CD4-positive, alpha-beta T cell treated with Interleukin-4 for 4 hours (primary cell): ENCODE data around the gene EPN1.

ENCODE experiments used
- DNase-seq: peaks from one replicate; pipeline ENCODE4 v3.0.0-alpha.2; 2020

EPN1 gene

DNA sequence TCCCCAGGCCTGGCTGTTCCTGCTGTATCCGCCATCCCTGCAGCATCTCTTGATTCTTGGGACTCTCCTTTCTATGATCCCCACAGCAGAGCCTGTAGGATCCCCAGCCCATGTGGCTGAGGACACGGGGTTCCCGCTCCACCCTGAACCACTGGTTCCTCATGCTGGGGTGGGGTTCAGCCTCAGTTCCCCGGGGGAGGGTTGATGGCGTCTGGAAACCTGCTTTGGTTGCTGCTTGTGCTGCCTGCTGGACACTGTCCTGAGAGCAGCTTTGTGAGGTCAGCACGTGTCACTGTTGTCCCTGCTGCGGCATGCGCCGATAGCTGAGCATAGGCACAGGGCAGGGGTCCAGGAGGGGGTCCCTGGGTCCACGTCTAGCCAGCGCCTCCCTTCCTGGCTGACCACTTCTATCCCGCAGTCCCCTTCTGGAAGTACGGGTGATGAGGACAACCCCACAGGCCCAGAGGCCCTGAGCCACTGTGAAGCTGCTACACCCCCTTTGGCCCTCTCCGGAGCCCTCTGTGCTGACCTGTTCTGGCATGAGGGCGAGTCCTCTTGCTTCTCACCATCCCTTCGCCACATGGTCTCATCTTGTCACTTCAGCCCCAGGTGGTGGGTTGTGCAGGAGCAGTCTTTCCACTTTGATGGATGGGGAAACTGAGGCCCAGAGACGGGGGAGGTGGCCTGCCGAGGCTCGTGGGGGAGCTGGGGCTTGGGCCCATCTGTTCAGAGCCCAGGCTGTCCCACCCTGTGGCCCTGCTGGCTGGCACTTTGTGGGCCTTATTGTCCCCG, 5.5 kb downstream of the EPN1 start:
- no peak for DNase-seq

DNA sequence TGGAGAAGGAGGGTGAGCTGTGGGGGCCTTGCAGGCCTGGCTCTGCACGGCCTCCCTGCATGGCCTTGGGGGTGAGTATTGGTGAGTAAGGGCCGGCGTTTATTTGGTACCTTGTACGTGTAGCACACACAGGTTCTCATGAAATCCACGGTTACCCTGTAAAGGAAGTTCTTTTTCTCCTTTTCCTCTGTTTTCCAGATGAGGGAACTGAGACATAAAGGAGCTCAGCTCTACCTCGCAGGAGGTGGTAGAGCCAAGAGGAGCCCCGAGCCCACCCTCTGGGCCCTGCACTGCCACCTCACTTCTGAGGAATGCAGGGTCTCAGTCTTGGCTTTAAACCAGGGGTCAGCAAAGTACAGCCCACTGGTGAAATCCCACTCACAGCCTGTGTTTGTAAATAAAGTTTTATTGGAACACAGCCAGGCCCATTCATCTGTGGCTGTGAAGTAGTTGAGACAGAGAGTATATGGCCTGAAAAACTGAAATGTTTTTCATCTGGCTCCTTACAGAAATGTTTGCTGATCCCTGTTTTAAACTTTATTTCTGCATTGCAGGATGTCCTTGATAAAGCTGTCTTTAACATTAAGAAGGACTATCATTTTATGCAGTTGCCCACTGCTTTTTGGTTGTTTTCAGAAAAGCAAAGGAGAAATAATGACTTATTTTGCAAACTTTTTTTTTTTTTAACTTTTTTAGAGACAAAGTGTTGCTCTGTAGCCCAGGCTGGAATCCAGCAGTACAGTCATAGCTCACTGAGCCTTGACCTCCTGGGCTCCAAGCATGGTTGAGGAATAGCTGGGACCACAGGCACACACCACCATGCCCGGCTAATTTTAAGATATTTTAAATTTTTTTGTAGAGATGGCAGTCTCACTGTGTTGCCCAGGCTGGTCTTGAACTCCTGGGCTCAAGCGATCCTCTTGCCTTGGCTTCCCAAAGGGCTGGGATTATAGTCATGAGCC, 6.4 kb downstream of the EPN1 start:
- no peak for DNase-seq

DNA sequence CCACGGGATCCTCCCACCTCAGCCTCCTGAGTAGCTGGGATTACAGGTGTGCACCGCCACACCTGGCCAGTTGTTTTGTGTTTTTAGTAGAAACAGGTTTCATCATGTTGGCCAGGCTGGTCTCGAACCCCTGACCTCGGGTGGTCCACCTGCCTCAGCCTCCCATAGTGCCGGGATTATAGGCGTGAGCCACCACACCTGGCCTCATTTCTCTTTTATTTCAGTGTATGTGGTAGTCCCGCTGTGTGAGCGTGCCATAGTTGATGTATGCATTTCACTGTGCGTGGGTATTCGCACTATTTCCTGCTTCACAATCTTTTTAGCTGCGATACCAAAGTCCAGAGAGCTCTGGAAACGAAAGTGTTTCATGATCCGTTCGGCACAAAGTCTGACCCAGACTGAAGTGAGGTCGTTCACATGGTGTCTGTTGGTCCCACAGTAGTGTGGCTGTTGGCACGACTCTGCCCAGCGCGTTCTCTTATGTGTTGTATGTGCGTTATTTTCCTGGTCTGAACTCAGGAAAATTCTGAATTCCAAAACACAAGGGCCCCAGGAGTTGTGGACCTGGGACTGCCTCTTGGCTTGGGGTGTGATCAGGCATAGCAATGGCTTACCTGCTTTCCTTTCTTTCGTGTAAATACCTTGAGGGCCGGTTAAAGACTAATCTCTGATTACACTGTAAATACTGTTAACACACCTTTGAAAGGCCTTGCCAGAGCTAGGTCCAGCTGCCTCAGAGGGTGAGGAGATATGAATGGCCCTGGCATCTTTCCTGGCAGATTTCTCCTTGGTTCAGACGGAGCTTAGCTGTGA, 8.6 kb downstream of the EPN1 start:
- DNase-seq, result no peak

DNA sequence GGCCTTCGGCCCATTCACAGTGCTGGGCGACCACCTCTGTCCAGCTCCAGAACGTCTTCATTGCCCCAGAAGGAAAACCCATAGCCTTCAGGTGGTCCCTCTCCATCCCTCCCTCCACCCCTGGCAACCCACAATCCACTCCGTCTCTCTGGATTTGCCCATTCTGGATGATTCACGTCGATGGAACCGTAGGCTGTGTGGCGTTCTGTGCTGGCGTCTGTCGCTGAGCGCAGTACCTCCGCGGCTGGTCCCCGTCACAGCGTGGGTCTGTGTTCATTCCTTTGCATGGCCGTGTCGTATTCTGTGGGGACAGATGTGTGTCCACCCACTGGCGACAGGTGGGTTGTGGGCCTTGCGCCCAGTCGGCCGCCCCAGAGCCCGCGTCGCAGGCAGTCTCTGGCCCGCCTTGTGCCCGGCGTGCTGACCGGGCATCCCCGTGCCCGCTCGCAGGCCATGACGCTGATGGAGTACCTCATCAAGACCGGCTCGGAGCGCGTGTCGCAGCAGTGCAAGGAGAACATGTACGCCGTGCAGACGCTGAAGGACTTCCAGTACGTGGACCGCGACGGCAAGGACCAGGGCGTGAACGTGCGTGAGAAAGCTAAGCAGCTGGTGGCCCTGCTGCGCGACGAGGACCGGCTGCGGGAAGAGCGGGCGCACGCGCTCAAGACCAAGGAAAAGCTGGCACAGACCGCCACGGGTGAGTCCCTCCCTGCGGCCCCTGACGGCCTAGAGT, 10.1 kb downstream of the EPN1 start:
- no peak for DNase-seq

DNA sequence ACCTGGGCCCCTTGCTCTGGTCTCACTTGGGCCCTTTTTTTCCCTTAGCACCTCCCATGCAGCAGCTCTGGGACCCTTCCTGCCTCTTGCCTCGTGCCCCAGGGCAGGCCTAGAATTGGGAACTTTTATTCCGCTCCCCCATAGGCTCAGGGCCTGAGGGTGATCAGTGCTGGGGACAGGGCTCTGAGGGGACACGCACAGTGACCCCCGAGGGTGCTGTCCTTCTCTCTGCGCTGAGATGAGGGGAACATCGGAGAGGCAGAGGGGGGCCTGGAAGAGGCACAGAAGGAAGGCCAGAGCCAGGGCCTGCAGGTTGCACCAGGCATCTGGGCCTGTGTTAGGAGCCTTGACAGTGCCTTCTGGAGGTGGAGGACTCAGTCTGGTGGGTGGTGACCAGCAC, 10.8 kb downstream of the EPN1 start:
- DNase-seq, result no peak

DNA sequence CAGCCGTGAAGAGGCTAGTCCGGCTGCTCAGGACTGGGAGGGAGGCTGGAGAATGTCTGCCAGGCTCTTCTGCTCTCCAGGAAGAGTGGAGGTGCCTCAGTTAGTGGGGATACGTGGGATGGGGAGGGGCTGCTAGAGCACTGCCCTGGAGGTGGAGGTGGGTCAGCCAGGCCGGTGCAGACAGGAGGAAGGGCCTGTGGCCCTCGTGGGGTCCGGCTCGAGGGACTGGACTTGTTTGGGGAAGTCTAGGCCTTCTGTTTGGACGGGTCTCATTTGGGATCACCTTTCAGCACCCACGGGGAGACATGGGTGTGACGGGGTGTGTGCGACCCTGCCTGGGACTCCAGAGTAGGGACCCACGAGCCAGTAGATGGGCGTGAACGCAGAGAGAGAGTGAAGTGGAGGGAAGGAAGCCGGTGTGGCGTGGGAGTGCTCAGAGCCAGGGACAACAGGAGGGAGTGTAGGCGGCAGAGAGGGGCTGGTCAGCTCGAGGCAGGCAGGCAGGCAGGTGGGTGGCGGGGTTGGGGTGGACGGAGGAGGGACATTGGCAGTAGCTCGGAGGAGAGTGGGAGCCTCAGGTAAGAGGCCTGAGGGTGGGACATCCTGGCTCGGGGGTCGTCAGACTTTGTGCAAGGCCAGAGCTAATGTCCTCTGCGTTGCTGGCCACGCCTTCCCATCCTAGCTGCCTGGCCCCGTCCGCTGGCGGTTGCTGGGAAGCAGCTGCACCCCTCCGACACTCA, 11.5 kb downstream of the EPN1 start:
- no peak for DNase-seq

DNA sequence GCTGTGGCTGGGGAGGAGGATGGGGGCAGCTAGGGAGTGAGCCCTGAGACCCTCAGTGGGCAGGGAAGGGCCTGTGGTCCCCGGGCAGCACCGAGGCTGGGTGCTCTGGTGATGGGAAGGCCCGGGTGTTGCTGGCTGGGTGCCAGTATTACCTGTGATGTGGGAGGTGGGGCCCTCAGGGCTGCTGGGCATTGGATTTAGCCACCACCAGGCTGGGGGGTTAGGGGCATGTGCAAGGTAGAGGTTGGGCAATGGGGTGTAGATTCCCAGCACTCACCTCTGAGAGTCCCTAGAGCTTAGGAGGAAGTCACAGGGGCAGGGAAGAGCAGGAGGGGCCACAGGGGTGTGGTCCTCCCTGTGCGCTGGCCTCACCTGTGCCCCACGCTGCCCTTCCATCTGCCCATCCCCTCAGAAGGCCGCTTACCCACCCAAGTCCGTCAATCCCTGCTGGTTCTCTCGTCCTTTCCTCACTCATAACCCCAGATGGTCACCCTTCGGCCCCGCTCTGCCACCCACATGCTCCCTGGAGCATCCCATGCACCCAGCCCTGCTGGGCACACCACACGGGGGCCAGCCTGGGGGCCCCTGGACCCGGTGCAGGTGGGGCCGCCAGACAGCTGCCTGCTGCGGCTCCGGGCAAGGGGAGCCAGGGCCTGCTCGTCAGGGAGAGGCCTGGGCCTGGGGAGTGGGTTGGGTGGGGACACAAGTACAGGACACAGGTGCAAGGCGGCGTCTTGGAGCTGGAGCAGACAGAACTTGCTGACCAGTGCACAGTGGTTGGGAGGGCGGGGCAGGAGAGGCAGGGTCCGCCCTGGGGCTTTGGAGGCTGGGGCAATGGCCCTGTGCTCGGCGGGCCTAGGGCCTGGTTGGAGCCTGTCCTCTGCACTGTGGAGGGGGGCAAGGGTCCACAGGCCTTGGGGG, 12.5 kb downstream of the EPN1 start:
- DNase-seq, result no peak

DNA sequence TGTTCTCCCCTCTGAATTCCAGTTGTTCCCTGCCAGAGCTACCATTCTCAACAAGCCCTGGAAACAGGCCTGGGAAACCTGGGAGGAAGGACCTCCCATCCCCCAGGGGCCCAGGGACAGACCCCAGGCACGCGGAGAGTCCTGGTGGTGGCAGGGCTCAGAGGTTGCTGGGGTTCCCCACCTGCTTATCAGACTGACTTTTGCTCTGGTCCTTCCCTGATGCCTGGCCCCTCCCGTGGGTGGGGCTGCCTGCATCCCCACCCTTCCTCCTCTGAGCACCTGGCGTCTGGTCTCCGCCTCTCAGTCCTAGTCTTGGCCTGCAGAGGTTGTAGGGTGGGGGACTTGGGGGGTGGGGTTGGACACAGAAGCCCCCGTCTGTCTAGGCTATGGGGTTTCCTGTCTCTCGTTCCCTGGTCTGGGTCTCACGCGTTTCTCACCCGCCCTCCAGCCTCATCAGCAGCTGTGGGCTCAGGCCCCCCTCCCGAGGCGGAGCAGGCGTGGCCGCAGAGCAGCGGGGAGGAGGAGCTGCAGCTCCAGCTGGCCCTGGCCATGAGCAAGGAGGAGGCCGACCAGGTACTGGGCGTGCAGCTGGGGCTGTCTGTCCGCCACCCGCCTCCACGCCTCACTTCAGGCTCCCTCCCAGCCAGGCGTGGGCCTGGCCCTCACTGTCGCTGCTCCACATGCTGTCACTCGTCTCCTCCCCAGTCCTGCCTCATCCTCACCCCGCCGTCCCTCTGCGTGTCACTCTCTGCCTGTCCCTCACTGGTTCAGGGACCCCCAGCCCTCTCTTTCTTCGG, 13.6 kb downstream of the EPN1 start:
- DNase-seq, result no peak

DNA sequence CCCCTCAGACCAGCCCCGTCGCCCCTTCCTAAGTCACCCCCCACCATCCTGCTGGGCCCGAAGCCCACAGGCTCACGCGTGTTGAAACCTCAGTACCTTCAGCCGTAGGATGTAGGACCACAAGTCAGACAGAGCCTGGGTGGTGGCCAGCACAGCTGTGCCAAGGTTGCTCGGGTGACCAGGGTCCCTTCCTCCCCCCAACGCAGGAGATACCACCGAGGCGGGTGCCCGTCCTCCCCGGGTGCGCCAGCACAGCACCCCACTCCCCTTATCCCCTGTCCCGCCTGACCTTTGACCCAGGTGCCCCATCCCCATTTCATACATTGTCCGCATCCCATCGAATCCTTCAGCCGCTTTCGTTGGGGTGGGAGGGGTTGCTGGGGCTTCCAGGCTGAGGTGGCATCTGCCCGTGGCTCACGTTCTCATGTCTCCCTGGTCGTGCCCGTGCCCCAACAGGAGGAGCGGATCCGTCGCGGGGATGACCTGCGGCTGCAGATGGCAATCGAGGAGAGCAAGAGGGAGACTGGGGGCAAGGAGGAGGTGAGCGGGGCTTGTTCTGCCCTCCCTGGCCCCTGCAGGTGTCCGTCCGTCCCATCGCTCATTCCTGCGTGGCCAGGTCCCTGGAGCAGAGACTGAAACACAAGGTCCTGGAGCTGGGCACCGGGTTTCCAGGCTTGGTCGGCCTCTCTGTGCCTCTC, 14.5 kb downstream of the EPN1 start:
- DNase-seq, result no peak

DNA sequence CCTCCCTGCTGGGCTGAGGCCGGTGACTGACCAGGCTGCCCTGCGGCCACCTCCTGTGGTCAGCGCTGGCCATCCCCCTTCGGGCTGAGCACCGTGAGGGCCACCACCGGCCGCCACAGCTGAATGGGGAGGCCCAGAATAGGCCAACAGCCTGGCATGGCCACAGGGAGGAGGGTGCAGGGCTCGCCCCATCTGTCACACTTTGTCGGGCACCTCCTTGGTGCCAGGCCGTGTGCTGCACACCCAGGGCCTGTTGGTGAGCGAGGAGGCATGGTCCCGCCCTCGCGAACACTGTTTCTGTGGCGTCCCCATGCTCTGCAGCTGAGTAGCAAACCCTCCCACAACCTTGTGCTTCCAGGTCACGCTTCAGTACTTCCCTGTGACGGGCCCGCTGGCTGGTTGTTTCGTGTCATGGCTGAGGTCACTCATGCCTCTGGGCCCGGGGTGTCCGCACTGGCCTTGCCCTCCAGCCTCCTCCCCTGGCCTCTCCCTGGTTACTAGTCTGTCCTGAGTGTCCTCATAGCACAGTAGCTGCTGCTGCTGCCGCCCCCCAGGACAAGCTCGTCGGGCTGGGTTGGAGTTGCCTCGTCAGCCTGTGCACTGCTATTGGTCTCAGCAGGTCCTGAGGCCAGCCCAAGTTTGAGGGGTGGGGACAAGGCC, 15.2 kb downstream of the EPN1 start:
- DNase-seq, result no peak

DNA sequence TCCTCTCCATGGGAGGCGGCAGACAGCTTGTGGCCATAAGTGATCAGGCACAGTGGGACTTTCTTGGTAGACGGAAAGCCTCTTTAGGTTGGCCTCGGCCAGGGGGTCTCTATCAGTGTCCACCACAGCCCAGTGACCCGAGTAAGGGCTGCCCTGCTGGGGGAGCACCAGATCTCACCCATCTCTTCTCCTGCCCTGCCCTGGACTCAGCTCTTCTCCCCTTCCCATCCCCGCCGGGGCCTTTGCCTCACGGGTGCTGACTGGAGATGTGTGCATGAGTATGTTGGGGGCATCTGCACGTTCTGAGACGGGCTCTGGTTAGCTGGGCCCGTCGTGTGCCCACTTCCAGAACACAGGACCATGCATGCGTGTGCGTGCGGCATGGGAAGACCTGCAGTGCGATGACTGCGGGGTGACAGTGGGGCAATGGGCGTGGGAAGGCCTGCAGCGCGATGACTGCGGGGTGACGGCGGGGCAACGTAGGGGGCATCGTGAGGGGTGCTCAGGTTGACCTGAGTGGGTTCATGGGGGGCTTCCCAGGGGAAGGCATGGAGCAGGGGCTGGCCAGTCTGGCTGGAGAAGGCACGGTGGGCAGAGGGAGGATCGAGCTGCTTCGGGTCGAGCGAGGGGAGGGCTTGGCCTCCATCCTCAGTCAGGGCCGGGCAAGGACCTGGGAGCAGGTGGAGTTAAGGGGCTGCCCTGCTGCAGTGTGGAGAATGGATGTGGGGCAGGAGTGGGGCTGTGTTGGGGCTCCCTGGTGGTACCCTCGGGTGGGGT, 15.9 kb downstream of the EPN1 start:
- DNase-seq, result no peak

DNA sequence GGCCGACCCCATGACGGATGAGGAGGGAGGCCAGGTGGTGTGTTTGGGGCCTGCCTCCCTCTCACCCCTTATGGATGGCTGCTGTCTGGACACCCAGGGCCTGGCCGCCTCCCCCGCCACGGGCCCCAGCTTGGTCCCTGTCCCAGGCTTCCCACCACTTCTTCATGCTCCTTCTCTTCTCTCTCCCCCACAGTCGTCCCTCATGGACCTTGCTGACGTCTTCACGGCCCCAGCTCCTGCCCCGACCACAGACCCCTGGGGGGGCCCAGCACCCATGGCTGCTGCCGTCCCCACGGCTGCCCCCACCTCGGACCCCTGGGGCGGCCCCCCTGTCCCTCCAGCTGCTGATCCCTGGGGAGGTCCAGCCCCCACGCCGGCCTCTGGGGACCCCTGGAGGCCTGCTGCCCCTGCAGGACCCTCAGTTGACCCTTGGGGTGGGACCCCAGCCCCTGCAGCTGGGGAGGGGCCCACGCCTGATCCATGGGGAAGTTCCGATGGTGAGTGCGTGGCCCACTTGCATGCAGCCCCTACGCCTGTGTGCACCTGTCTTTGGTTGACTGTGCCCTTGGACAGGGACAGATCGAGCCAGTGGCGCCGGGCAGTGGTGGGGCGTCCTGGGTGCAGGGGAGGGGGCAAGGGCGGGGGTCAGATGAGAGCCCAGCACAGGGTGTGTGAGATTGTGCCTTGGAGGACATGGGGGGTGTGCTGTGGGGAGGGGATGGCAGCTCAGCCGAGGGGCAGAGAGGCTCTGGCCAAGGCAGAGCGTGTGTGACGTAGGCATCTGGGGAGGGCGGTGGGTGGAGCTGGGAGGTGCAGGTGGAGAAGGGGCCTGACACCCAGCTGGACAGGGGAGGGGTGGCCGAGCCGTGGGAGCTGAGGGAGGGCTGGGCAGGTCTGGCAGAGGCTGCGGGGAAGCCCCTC, 16.8 kb downstream of the EPN1 start:
- no peak for DNase-seq

DNA sequence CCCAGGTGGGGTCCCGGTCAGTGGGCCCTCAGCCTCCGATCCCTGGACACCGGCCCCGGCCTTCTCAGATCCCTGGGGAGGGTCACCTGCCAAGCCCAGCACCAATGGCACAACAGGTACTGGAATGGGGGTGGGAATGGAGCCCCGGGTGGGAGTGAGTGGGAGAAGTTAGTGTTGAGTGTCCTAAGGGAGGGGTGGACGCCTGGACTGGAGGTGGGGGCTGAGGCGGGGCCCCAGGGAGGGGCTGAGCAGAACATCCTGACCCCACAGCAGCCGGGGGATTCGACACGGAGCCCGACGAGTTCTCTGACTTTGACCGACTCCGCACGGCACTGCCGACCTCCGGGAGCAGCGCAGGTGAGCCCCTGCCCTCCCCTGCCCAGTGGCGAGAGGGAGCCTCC, 17.7 kb downstream of the EPN1 start:
- DNase-seq, result no peak

DNA sequence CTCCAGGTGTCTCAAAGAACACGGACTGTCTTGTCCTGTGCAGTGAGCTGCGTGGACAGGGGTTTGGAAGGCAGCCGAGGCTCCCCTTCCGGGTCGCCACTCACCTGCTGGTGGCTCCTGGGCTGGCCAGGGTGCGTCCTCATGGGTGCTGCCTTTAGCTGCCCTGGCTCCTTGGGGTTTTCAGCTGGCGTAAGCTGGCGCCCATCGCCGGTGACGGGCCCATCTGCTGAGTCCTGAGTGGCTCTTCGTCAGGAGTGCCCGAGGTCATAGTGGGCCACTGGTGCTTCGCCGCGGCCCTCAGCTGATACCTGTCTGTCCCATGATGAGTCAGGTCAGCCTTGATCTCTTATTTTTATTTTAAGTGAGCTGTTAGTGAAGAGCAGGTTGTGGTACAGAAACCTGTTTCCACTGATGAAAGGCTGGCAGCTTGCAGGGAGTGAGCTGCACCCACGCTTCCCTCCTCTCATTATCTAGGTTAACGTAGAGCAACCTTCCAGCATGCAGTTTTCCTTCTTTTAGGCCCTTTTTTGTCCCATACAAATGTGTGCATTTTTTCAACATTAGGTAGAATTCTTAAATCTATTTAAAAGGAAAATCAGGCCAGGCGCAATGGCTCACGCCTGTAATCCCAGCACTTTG, 18.4 kb downstream of the EPN1 start:
- no peak for DNase-seq

DNA sequence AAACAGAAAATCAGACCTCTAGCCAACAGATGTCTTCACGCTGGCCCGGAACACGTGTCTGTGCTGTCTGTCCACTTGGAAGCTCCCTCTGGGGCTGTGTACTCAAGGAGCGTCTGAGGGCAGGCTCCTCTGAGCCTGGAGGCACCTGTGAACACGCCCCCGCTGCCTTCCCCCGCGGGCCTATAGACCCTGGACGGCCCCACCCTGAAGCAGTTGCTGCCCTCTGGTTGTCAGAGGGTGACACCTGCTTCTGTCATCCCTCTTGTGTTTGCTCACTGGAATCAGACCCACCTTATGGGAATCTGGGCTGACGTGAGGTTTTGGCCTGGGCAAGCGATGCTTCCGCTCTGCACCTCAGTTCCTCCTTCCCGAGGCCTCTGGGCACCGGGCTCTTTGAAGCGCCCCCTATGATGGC, 19.2 kb downstream of the EPN1 start:
- no peak for DNase-seq
